Liver (tissue), 3 donors: Measurements from ENCODE around the gene TPST2.

Source experiments
- ATF3 ChIP-seq: IDR thresholded peaks from 2 replicates; pipeline ENCODE4 v1.6.1; 2016; ENCODE audit warnings: antibody characterized with exemption
- CTCF ChIP-seq: fragments of 150-350 bp; IDR thresholded peaks from 2 replicates; pipeline ENCODE4 v1.5.1; 2017; ENCODE audit warnings: improper control_type of control experiment, low read depth, low read length; ENCODE audit not compliant: missing input control
- EGR1 ChIP-seq, 2 donors: IDR thresholded peaks; 2 replicates each; pipeline ENCODE4 v1.6.1; 2016 to 2018; ENCODE audit warnings: antibody characterized with exemption in 2 of 2, low read depth in 2 of 2
- GABPA ChIP-seq, 2 donors: IDR thresholded peaks in 1 of 2; conservative IDR thresholded peaks in 1 of 2; 2 replicates each; pipeline ENCODE4 v1.6.1; 2016; ENCODE audit warnings: antibody characterized with exemption in 2 of 2, mild to moderate bottlenecking in 1 of 2, moderate library complexity in 1 of 2
- RAD21 ChIP-seq, 2 donors: IDR thresholded peaks; 2 replicates each; pipeline ENCODE4 v1.6.1; 2016; ENCODE audit warnings: antibody characterized with exemption in 2 of 2, mild to moderate bottlenecking in 2 of 2
- YY1 ChIP-seq: IDR thresholded peaks from 2 replicates; pipeline ENCODE4 v1.6.1; 2016; ENCODE audit warnings: antibody characterized with exemption, mild to moderate bottlenecking
- ZBTB33 ChIP-seq: IDR thresholded peaks from 2 replicates; pipeline ENCODE4 v1.6.1; 2016; ENCODE audit warnings: antibody characterized with exemption
- donor health status: healthy.
- donor health status: healthy.

- TF ChIP-seq CTCF: no peak
- TF ChIP-seq YY1: no peak
- TF ChIP-seq GABPA (IDR thresholded peaks at IDR 0.05 in 1 of 2, conservative IDR thresholded peaks at IDR 0.05 in 1 of 2): no peak
- no peak for TF ChIP-seq RAD21 (IDR thresholded peaks at IDR 0.05)
- TF ChIP-seq EGR1 (IDR thresholded peaks at IDR 0.05; ENCODE audit: low read depth in 2 of 2): no peak
- TF ChIP-seq ATF3: no peak
- TF ChIP-seq ZBTB33: no peak
Measured at GRCh38 chr22:26610996-26611395, 21.1 kb upstream of the TPST2 start.
